GM20000 (cell line): ENCODE measurements around the gene PARD6B.

Experiments used
- DNase-seq: peaks from one replicate; pipeline ENCODE4 v3.0.0; 2012; ENCODE audit warnings: low spot score
- CTCF ChIP-seq: IDR thresholded peaks from 2 replicates; pipeline ENCODE4 v1.5.1; 2012; ENCODE audit warnings: mild to moderate bottlenecking, control low read depth; ENCODE audit errors: extremely low read depth, missing control alignments

Gene PARD6B

GRCh38 chr20:50728486-50728980 lies 2.8 kb upstream of the PARD6B start:
- no peak for DNase-seq
- TF ChIP-seq CTCF: no peak

GRCh38 chr20:50728981-50729874 lies 2.2 kb upstream of the PARD6B start:
- TF ChIP-seq CTCF: no peak
- no peak for DNase-seq

GRCh38 chr20:50729901-50730764 lies 1.2 kb upstream of the PARD6B start:
- no peak for TF ChIP-seq CTCF
- no peak for DNase-seq

- no peak for TF ChIP-seq CTCF
Observed at GRCh38 chr20:50730765-50731054, 670 bp upstream of the PARD6B start.

GRCh38 chr20:50731930-50732690 lies 730 bp downstream of the PARD6B start:
- no peak for DNase-seq

More at GRCh38 chr20:50730765-50731054, 670 bp upstream of the PARD6B start:
- DNase-seq: no peak

More at GRCh38 chr20:50731930-50732690, 730 bp downstream of the PARD6B start:
- TF ChIP-seq CTCF: no peak
